ENCODE data around the gene MGLL.

DNA sequence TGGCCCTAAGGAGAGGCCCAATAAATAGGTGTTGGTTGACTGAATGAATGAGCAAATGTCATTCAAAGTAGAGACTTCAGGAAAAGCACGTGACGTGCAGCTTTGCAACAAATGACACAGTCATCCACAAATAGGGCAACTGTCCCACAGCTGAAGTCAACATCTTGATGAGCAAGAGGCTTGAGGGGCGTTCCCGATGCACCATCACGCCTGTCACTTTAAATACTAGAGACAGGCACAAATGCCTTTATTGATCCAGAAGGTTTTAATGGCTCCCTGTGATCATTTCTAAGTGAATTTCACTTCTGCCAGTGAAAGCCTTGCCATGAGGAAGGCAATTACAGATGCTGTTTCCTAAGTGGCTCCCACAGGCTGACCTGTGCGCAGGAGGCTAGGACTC lies 105.9 kb downstream of the MGLL start:
- TF ChIP-seq, protein P1, sequence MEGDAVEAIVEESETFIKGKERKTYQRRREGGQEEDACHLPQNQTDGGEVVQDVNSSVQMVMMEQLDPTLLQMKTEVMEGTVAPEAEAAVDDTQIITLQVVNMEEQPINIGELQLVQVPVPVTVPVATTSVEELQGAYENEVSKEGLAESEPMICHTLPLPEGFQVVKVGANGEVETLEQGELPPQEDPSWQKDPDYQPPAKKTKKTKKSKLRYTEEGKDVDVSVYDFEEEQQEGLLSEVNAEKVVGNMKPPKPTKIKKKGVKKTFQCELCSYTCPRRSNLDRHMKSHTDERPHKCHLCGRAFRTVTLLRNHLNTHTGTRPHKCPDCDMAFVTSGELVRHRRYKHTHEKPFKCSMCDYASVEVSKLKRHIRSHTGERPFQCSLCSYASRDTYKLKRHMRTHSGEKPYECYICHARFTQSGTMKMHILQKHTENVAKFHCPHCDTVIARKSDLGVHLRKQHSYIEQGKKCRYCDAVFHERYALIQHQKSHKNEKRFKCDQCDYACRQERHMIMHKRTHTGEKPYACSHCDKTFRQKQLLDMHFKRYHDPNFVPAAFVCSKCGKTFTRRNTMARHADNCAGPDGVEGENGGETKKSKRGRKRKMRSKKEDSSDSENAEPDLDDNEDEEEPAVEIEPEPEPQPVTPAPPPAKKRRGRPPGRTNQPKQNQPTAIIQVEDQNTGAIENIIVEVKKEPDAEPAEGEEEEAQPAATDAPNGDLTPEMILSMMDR (IDR thresholded peaks at IDR 0.05; ENCODE audit: low read depth, low read length): no peak
- TF ChIP-seq EZH2phosphoT487 (IDR thresholded peaks at IDR 0.05; ENCODE audit: low read depth): no peak

Data from OCI-LY3 (cell line).